Lower leg skin (tissue), 3 donors: ENCODE measurements around the gene MX1.

Experiments used
- CTCF ChIP-seq, 3 donors: fragments of 450-650 bp; IDR thresholded peaks; one replicate each; pipeline ENCODE4 v1.5.1; 2016; ENCODE audit warnings: antibody characterized with exemption in 3 of 3, mild to moderate bottlenecking in 3 of 3, moderate library complexity in 2 of 3
- POLR2A ChIP-seq, 2 donors: fragments of 450-650 bp; IDR thresholded peaks; one replicate each; pipeline ENCODE4 v1.6.1; 2016 to 2017; ENCODE audit warnings: antibody characterized with exemption in 2 of 2, mild to moderate bottlenecking in 1 of 2, moderate library complexity in 1 of 2

GRCh38 chr21:41483973-41484372 lies 57.9 kb downstream of the MX1 start:
- no peak for TF ChIP-seq CTCF (IDR thresholded peaks at IDR 0.05)
- no peak for TF ChIP-seq POLR2A (IDR thresholded peaks at IDR 0.05)
